H9 (cell line): ENCODE results near the gene NEGR1. TPM values are rescaled to one million over a fixed set of nuclear protein-coding genes. Genes with fewer than 3 reads are reported as not detected.

ENCODE experiments used
- DNase-seq: peaks from one replicate; pipeline ENCODE4 v3.0.0-alpha.2; 2017
- H2AFZ ChIP-seq: one replicate; pipeline ENCODE4 v1.6.1; 2013; ENCODE audit warnings: mild to moderate bottlenecking, low read length, control low read depth, moderate library complexity
- H2AK5ac ChIP-seq: 2 replicates; pipeline ENCODE4 v1.6.1; 2013; ENCODE audit warnings: low read length, control low read depth, mixed read lengths; ENCODE audit not compliant: insufficient read length
- H2BK120ac ChIP-seq: one replicate; pipeline ENCODE4 v1.6.1; 2013; ENCODE audit warnings: low read depth, mild to moderate bottlenecking, low read length, control low read depth, inconsistent platforms; ENCODE audit not compliant: poor library complexity, severe bottlenecking
- H2BK12ac ChIP-seq: 2 replicates; pipeline ENCODE4 v1.6.1; 2013; ENCODE audit warnings: low read length, control low read depth, mixed read lengths, low read depth; ENCODE audit not compliant: insufficient read length
- H2BK15ac ChIP-seq: 2 replicates; pipeline ENCODE4 v1.6.1; 2013; ENCODE audit warnings: low read depth, low read length, control low read depth
- H2BK20ac ChIP-seq: one replicate; pipeline ENCODE4 v1.6.1; 2013; ENCODE audit warnings: low read depth, mild to moderate bottlenecking, low read length, control low read depth, inconsistent platforms; ENCODE audit not compliant: poor library complexity, severe bottlenecking
- H2BK5ac ChIP-seq: 2 replicates; pipeline ENCODE4 v1.6.1; 2013; ENCODE audit warnings: low read length, control low read depth, mixed read lengths; ENCODE audit not compliant: insufficient read length
- H3K14ac ChIP-seq: 2 replicates; pipeline ENCODE4 v1.6.1; 2013; ENCODE audit warnings: low read length, control low read depth; ENCODE audit not compliant: insufficient read depth
- H3K18ac ChIP-seq: 2 replicates; pipeline ENCODE4 v1.6.1; 2013; ENCODE audit warnings: low read depth, mild to moderate bottlenecking, mixed read lengths, low read length, control low read depth; ENCODE audit not compliant: insufficient read length
- H3K23ac ChIP-seq: 2 replicates; pipeline ENCODE4 v1.6.1; 2013; ENCODE audit warnings: low read length, control low read depth, mixed read lengths, low read depth; ENCODE audit not compliant: insufficient read length
- H3K23me2 ChIP-seq: 2 replicates; pipeline ENCODE4 v1.6.1; 2013; ENCODE audit warnings: low read depth, mild to moderate bottlenecking, mixed read lengths, low read length, control low read depth; ENCODE audit not compliant: insufficient read length, poor library complexity, severe bottlenecking
- H3K27ac ChIP-seq: 2 replicates; pipeline ENCODE4 v1.5.1; 2013; ENCODE audit warnings: low read length, control low read depth, mixed read lengths, low read depth; ENCODE audit not compliant: insufficient read length
- H3K27me3 ChIP-seq: 2 replicates; pipeline ENCODE4 v1.6.1; 2013; ENCODE audit warnings: low read length, control low read depth, inconsistent platforms; ENCODE audit not compliant: insufficient read depth
- H3K4ac ChIP-seq: 2 replicates; pipeline ENCODE4 v1.6.1; 2013; ENCODE audit warnings: low read depth, mild to moderate bottlenecking, control low read depth, inconsistent platforms, low read length, moderate library complexity
- H3K4me1 ChIP-seq: 2 replicates; pipeline ENCODE4 v1.6.1; 2013; ENCODE audit warnings: low read length, control low read depth, inconsistent platforms; ENCODE audit not compliant: insufficient read depth
- H3K4me2 ChIP-seq: 2 replicates; pipeline ENCODE4 v1.6.1; 2013; ENCODE audit warnings: low read length, control low read depth, mixed read lengths; ENCODE audit not compliant: insufficient read length, insufficient read depth
- H3K56ac ChIP-seq: 2 replicates; pipeline ENCODE4 v1.6.1; 2013; ENCODE audit warnings: low read depth, mild to moderate bottlenecking, mixed read lengths, low read length, control low read depth; ENCODE audit not compliant: insufficient read length
- H3K79me1 ChIP-seq: 2 replicates; pipeline ENCODE4 v1.6.1; 2013; ENCODE audit warnings: low read depth, mild to moderate bottlenecking, moderate library complexity, low read length, control low read depth, inconsistent platforms; ENCODE audit not compliant: insufficient read depth, poor library complexity, severe bottlenecking
- H3K79me2 ChIP-seq: 2 replicates; pipeline ENCODE4 v1.6.1; 2013; ENCODE audit warnings: low read length, control low read depth, inconsistent platforms; ENCODE audit not compliant: insufficient read depth
- H3K9ac ChIP-seq: 2 replicates; pipeline ENCODE4 v1.6.1; 2013; ENCODE audit warnings: low read length, control low read depth, mixed read lengths; ENCODE audit not compliant: insufficient read length; ENCODE audit errors: extremely low read depth
- H3K9me3 ChIP-seq: one replicate; pipeline ENCODE4 v1.6.1; 2013; ENCODE audit warnings: low read depth, low read length, inconsistent platforms; ENCODE audit not compliant: control insufficient read depth
- H3T11ph ChIP-seq: one replicate; pipeline ENCODE4 v1.6.1; 2013; ENCODE audit warnings: mild to moderate bottlenecking, low read length, control low read depth, inconsistent platforms
- H4K20me1 ChIP-seq: one replicate; pipeline ENCODE4 v1.6.1; 2013; ENCODE audit not compliant: control insufficient read depth, insufficient read length, insufficient read depth
- H4K5ac ChIP-seq: 2 replicates; pipeline ENCODE4 v1.6.1; 2013; ENCODE audit warnings: low read depth, mild to moderate bottlenecking, mixed read lengths, low read length, control low read depth; ENCODE audit not compliant: insufficient read length
- H4K8ac ChIP-seq: replicated peaks from 2 replicates; pipeline ENCODE4 v1.6.1; 2013; ENCODE audit warnings: low read length, control low read depth, mixed read lengths, low read depth; ENCODE audit not compliant: insufficient read length
- H4K91ac ChIP-seq: 2 replicates; pipeline ENCODE4 v1.6.1; 2013; ENCODE audit warnings: low read depth, mild to moderate bottlenecking, moderate library complexity, mixed read lengths, low read length, control low read depth; ENCODE audit not compliant: insufficient read length
- H3K27ac Mint-ChIP-seq, 3 experiments: 2 replicates in 2 of 3; 3 replicates in 1 of 3; pipeline ENCODE4 v1.8.0; 2020 to 2021; ENCODE audit warnings: mixed read lengths in 3 of 3, mild to moderate bottlenecking in 1 of 3, moderate library complexity in 1 of 3
- H3K27me3 Mint-ChIP-seq: 2 replicates; pipeline ENCODE4 v1.8.0; 2021; ENCODE audit warnings: low read depth, mild to moderate bottlenecking, moderate library complexity, mixed read lengths
- H3K36me3 Mint-ChIP-seq, 3 experiments: 2 replicates in 2 of 3; 3 replicates in 1 of 3; pipeline ENCODE4 v1.8.0; 2020 to 2021; ENCODE audit warnings: low read depth in 3 of 3, mixed read lengths in 3 of 3; ENCODE audit not compliant: insufficient read depth in 1 of 3
- H3K4me1 Mint-ChIP-seq, 2 experiments: 2 replicates each; pipeline ENCODE4 v1.8.0; 2020; ENCODE audit warnings: mixed read lengths in 2 of 2
- H3K4me3 Mint-ChIP-seq, 2 experiments: 2 replicates in 1 of 2; 3 replicates in 1 of 2; pipeline ENCODE4 v1.8.0; 2020 to 2021; ENCODE audit warnings: mild to moderate bottlenecking in 2 of 2, mixed read lengths in 2 of 2, moderate library complexity in 1 of 2
- H3K9me3 Mint-ChIP-seq, 2 experiments: 2 replicates in 1 of 2; 3 replicates in 1 of 2; pipeline ENCODE4 v1.8.0; 2020; ENCODE audit warnings: mild to moderate bottlenecking in 2 of 2, mixed read lengths in 2 of 2, moderate library complexity in 1 of 2
- CTCF ChIP-seq: fragments of 200-600 bp; sonication (generic); conservative IDR thresholded peaks from 3 replicates; pipeline ENCODE4 v1.8.0; 2021; ENCODE audit warnings: antibody characterized with exemption, mild to moderate bottlenecking
- WGBS: extraction: QIAGEN DNeasy Blood & Tissue Kit; methylation state at CpG from one replicate; pipeline ENCODE4 v1.1.7; 2013; ENCODE audit warnings: missing lambda C conversion rate, low lambda C conversion rate, mixed read lengths; ENCODE audit not compliant: insufficient read length; ENCODE audit errors: extremely low coverage; 5-methylcytosine and 5-hydroxymethylcytosine counted together
- total RNA-seq: library from RNA; stranded (reverse); gene quantifications from 2 replicates; pipeline ENCODE4 v1.2.1, GENCODE V29; 2021

Gene NEGR1
- total RNA-seq, 1 experiment from 2014 or later: 0.13 TPM

- no peak overlapping the region for H3K56ac ChIP-seq
- no peak overlapping the region for H2BK12ac ChIP-seq
Observed at GRCh38 chr1:71434240-71434639, 848.1 kb downstream of the NEGR1 start.

More at GRCh38 chr1:71434240-71434639, 848.1 kb downstream of the NEGR1 start:
- Histone ChIP-seq H3K79me2 (no peaks in the 10 kb centered on the region), H3K4ac (no peak overlapping the region), H3K9ac (no peak overlapping the region), H3K27ac (no peak overlapping the region), H2BK120ac (no peak overlapping the region), H3K23me2 (no peaks in the 10 kb centered on the region), H2AK5ac (no peak overlapping the region), H4K91ac (no peak overlapping the region), H3K9me3 (no peaks in the 10 kb centered on the region), H4K20me1 (no peaks in the 10 kb centered on the region), H3K27me3 (no peaks in the 10 kb centered on the region), H3K4me2 (no peak overlapping the region), H2BK20ac (no peak overlapping the region), H2BK5ac (no peak overlapping the region), H2AFZ (no peak overlapping the region), H3K18ac (no peak overlapping the region), H3K23ac (no peak overlapping the region), H3T11ph (no peak overlapping the region), H4K8ac (no peak overlapping the region), H4K5ac (no peak overlapping the region), H3K79me1 (no peaks in the 10 kb centered on the region), H2BK15ac (no peak overlapping the region), H3K14ac (no peak overlapping the region), H3K4me1 (peaks cover 7% of the 10 kb centered on the region; the same call in 1 of the 2 replicates)
- DNase-seq: no peak
- Mint-ChIP-seq H3K4me3 (no peak overlapping the region), H3K27me3 (no peaks in the 10 kb centered on the region), H3K9me3 (peaks cover 0 to 4% of the 10 kb centered on the region in 2 experiments; a peak in 3 of 5 replicates), H3K4me1 (peaks cover 18 to 20% of the 10 kb centered on the region in 2 experiments), H3K27ac (no peak overlapping the region), H3K36me3 (peaks cover 0 to 2% (median 0%) of the 10 kb centered on the region in 3 experiments; a peak in 1 of 7 replicates)
- WGBS: no CpG with 5 or more reads among the region's 1 CpG
- TF ChIP-seq CTCF: no peak
